ENCODE measurements around the gene TBX2.

The TBX2 gene

DNA sequence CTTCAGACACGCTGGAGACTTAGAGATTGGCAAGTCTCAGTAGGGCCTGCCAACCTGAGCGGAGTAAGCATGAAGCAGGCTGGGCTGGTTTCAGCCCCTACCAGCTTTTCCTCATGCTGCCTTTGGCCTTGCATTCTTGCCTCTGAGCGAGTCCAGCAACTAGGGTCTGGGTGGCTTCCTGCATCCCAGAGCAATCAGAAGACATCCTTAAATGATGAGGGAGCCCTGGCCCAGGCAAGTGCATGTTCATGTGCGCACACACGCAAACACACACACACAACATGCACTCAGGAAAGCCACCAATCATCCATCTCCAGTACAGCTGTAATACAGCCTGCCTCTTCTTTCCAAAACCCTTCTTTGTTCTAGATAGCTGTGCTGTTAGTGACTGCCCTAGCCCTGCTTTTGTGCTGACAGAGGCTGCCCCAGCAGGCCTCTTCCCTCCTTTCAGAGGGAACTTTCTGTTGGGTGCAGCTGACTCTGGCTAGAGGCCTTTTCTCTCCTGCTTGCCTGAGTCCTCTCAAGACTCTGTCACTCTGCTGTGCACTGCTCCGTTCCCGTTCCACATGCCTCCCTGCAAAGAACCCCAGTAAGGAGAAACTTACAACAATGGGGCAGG lies 30.7 kb upstream of the TBX2 start:
- DNase-seq (ENCODE audit: low spot score): no peak

DNA sequence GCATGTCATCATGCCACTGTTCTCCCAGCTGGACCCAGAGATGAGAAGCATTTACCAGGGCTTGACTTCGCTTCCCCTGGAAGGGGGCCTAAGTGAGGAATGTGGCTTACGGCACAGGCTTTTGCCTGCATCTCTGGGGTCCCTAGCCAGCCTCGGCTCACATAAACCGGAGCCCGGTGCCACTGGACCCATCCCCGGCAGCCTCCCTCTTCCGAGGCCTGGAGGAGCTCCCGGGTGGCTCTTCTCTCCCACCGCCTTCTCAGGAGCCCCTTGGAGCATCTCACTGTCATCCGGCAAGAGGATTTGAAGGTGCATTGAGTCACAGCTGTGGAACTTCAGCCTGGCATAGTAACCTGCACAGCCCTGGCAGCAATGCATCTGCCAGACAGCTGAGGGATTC lies 29.9 kb upstream of the TBX2 start:
- DNase-seq (ENCODE audit: low spot score): no peak

- DNase-seq (ENCODE audit: low spot score): no peak
Observed at GRCh38 chr17:61371179-61371578, 28.5 kb upstream of the TBX2 start.

- DNase-seq (ENCODE audit: low spot score): no peak
Observed at GRCh38 chr17:61371606-61372005, 28.0 kb upstream of the TBX2 start.

DNA sequence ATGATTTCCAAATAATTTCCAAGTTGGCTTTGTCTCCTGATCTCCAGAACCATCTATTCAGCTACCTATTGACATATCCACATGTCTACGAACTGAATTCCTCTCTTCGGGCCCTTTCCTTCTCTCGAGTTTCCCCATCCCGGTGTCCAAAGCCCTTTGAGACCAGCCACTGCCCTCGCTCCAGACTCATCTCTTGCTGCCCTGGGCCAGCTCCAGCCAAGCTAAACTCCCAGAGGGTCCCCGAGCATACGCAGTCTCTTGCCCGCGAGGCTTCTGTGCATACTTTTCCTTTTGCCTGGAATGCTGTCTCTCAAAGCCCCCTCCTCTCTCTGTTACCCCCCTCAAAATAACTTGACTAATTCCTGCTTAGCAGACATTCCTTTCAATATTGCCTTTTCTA lies 27.2 kb upstream of the TBX2 start:
- no peak for DNase-seq (ENCODE audit: low spot score)

GRCh38 chr17:61376931-61377838 lies 22.5 kb upstream of the TBX2 start:
- no peak for DNase-seq (ENCODE audit: low spot score)

- DNase-seq (ENCODE audit: low spot score): no peak
Observed at GRCh38 chr17:61378658-61379456, 20.8 kb upstream of the TBX2 start.

GRCh38 chr17:61379457-61380216 lies 20.0 kb upstream of the TBX2 start:
- DNase-seq (ENCODE audit: low spot score): no peak

DNA sequence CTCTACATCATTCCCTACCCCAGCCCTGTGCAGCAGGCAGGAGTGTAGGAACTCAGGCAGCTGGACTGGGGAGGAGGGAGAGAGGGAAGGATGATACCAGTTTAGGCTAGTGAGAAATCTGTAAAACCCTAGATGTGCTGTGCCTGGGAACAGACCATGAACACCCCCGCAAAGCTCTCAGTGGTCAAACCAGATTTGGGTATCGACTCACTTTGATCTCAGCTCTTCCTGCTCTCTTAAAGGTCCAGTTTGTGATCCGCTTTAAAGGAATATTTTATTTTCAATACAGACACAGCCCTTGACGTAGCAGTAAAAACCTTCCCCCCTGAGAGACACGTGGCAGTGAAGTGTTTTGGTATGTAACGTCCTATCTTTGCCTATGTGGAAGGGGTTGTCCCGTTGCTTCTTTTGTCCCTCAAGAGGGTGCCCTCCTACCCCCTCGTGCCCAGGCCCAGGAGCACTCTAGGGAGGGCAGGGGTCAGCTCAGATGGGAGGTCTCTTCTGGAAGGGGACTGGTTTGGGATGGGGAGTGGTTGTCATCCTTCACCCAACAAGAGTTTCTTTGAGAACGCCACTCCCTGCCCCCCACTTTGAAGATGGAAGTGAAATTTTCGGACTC lies 19.3 kb upstream of the TBX2 start:
- no peak for DNase-seq (ENCODE audit: low spot score)

DNA sequence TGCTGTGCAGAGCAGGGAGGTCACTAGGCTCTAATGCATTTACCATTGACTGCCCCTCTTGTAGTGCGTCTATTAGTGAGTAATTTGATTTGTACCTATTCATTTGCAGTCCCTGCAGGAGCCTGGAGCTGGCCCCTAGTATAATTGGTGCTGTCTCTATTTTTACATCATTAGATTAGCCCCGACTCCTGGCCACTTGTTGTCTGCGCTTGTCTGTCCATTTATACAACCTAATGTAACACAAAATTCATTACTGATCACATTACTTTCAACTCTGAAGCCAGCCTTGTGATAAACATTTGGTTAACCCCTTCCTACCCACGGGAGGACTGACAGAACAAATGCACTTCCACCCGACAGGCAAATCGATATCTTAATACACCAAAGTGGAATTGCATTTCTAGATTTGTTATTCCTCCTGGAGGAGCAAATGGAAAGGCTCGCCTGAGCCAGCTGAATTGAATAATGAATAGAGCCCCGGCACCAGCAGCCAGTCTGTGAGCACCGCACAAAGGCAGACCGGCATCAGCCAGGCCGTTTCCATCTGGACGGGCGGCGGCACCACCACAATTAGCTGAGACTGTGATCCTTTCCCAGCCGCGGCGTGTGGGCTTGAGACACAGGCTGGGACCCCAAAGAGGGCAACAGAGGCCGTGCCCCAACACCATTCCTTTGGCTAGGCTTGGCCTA lies 18.7 kb upstream of the TBX2 start:
- no peak for DNase-seq (ENCODE audit: low spot score)

GRCh38 chr17:61381537-61381936 lies 18.1 kb upstream of the TBX2 start:
- DNase-seq (ENCODE audit: low spot score): no peak

DNA sequence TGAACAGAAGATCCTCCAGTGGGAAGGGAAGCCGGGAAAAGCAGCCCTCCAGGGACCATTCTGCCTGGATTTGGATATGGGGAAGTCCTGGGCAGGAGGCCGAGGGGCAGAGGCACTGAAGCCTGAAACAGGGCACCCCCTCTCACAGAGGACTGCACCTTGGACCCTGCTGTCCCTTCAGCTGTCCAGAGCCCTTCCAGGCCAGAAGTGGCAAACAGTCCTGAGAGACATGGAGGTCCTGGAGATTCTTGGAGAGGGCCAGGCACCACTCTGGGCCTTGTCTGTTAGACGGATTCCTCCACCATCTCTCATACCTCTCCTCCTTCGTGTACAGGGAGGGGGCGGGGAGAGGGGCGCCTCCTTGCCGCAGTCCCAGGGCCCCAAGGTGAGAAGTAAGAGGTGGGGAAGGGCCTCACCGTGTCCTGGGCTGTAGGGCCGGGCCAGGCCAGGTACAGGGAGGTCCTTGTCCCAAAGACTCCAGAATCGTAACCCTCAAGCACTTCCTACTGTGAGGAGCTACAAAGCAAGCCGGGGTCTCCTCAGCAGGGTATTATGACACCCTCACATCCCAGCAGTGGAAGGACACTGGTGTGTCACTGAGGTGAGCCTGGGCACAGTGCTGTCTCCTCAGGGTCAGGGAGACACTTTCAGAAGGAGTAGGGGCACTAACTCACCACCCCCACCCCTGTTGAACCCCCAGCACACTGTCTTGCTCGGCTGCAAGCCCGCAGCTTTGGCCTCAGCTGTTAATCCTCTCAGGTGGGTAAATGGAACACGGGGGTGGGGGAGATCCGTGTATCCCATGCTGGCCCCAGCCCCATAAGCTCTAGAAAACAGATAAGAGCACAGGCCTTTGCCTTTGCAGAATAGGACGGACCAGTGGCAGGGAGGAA lies 16.6 kb upstream of the TBX2 start:
- no peak for DNase-seq (ENCODE audit: low spot score)

- DNase-seq (ENCODE audit: low spot score): no peak
Observed at GRCh38 chr17:61383689-61384201, 15.9 kb upstream of the TBX2 start.

DNA sequence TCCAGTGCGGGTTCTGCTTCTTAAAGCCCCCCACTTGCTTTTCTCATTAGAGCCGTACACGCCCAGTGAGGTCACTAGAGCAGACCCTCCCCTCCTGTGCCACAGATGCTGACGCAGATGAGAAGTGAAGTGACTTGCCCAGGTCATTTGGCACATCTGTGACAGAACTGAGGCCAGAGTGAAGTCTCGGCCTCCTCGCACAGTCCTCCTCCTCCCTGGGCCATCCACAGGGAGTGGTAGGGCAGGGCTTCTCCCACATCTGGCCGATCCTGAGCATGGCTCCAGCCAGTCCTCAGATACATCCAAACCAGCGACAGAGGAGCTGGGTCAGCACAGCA lies 15.3 kb upstream of the TBX2 start:
- DNase-seq (ENCODE audit: low spot score): no peak

DNA sequence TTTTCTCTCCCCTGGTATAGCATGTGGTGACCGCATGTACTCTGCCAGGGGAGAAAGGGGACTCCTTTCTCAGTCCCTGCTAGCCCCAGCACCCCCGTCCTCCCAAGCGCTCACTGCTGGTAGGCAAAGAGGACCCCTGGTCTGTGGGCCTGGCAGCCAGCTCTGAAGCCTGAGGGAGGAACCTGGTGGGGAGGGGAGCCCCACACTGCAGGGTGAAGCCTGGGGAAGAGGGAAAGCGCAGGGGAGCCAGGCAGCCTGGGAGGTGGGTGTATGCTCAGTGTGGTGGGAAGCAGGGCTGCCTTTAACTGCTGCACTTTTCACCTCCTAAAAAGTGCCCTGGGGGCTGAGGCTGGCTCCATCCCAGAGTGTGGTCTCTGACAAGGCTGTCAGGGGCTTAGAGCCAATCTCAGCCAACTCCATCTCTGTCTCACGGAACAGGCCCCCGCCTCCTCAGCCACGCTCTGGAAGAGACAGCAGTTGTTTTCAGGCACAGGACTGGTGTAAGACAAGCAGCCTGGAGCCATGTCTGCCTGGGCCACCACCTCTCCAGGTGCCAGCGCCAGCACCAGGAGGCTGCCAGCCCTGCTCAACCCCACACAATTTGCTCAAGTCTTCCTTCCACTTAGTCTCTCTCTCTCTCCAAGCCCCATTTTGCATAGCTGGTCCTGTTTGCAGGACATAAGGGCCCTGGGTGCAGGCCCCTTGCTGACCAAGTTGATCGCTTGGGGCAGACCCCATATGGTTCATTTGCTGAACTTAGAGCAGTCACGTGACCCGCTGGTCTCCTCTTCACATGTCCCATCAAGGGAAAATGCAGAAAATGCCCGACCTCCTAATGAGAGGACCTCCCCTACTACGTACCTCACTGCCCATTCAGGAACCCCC lies 14.7 kb upstream of the TBX2 start:
- no peak for DNase-seq (ENCODE audit: low spot score)

GRCh38 chr17:61385577-61386236 lies 13.9 kb upstream of the TBX2 start:
- no peak for DNase-seq (ENCODE audit: low spot score)

GRCh38 chr17:61386251-61386650 lies 13.4 kb upstream of the TBX2 start:
- DNase-seq (ENCODE audit: low spot score): no peak

- no peak for DNase-seq (ENCODE audit: low spot score)
Observed at GRCh38 chr17:61387011-61387410, 12.6 kb upstream of the TBX2 start.
